GM12874 (cell line): ENCODE data around the gene CRYBB3.

ENCODE experiments used
- CTCF ChIP-seq: IDR thresholded peaks from 2 replicates; pipeline ENCODE4 v1.5.1; 2011; ENCODE audit warnings: low read depth, mild to moderate bottlenecking, control low read depth, low read length, moderate library complexity; ENCODE audit not compliant: insufficient read depth

The CRYBB3 gene

GRCh38 chr22:25192406-25192805 is 7.3 kb upstream of the CRYBB3 start:
- TF ChIP-seq CTCF, result no peak

- no peak for TF ChIP-seq CTCF
Observed at GRCh38 chr22:25193130-25193529, 6.5 kb upstream of the CRYBB3 start.

GRCh38 chr22:25193548-25193947 is 6.1 kb upstream of the CRYBB3 start:
- no peak for TF ChIP-seq CTCF

GRCh38 chr22:25196326-25196725 is 3.3 kb upstream of the CRYBB3 start:
- TF ChIP-seq CTCF, result no peak

GRCh38 chr22:25197340-25197739 is 2.3 kb upstream of the CRYBB3 start:
- TF ChIP-seq CTCF, result no peak

GRCh38 chr22:25200967-25201366 is 1.3 kb downstream of the CRYBB3 start:
- no peak for TF ChIP-seq CTCF

- TF ChIP-seq CTCF, result no peak
Observed at GRCh38 chr22:25201557-25202273, 2.1 kb downstream of the CRYBB3 start.
